ENCODE data around the gene VEGFC. TPM values are rescaled to one million over a fixed set of nuclear protein-coding genes. Genes with fewer than 3 reads are reported as not detected.

Gene VEGFC
- not detected for total RNA-seq

- peak; percentile 20 for DNase-seq
- H3K27ac Mint-ChIP-seq: no peak within 1 kb of the TSS
- intact Hi-C loops (cut with micrococcal nuclease): loop anchor here (2.0 to 10.0 kb wide), 3 partner anchors 58 to 416 kb away; no protein-coding TSS in a partner anchor
- CTCF ChIA-PET: interaction anchor here (1.1 to 1.3 kb wide), 2 partner anchors 255 to 552 kb away, joined by 4 read pairs; no protein-coding TSS in a partner anchor
- peak within 1 kb of the TSS; percentile 30 for H3K4me3 Mint-ChIP-seq
- H3K4me1 Mint-ChIP-seq (ENCODE audit: low read depth): peaks cover 5% of the 10 kb centered on the region
- H3K27me3 Mint-ChIP-seq (ENCODE audit: low read depth): peaks cover 52% of the 10 kb centered on the region
- no peaks in the 10 kb centered on the region for H3K36me3 Mint-ChIP-seq (ENCODE audit: low read depth)
- H3K9me3 Mint-ChIP-seq: peaks cover 2% of the 10 kb centered on the region
Measured at GRCh38 chr4:176792326-176793059, at the start of gene VEGFC. VEGFC (minus strand) TSS chr4:176792922; CDS start chr4:176792311, 611 bp downstream.

GRCh38 chr4:176841711-176842112 lies 49.0 kb upstream of the VEGFC start:
- no peaks in the 10 kb centered on the region for H3K27me3 Mint-ChIP-seq (ENCODE audit: low read depth)
- H3K36me3 Mint-ChIP-seq (ENCODE audit: low read depth): no peaks in the 10 kb centered on the region
- no peaks in the 10 kb centered on the region for H3K9me3 Mint-ChIP-seq
- intact Hi-C loops (cut with micrococcal nuclease): no loop called here
- no peak overlapping the region for H3K27ac Mint-ChIP-seq
- CTCF ChIA-PET: interaction anchor here (0.7 kb wide), 1 partner anchor 16 kb away, joined by 3 read pairs; no protein-coding TSS in a partner anchor
- H3K4me3 Mint-ChIP-seq: no peak overlapping the region
- H3K4me1 Mint-ChIP-seq (ENCODE audit: low read depth): no peaks in the 10 kb centered on the region
- no peak for DNase-seq

- no peak overlapping the region for H3K4me3 Mint-ChIP-seq
- no peak overlapping the region for H3K27ac Mint-ChIP-seq
Measured at GRCh38 chr4:176840166-176840565, 47.4 kb upstream of the VEGFC start.

GRCh38 chr4:176839656-176840055 lies 46.9 kb upstream of the VEGFC start:
- H3K4me1 Mint-ChIP-seq (ENCODE audit: low read depth): no peaks in the 10 kb centered on the region
- no peak overlapping the region for H3K4me3 Mint-ChIP-seq
- H3K36me3 Mint-ChIP-seq (ENCODE audit: low read depth): no peaks in the 10 kb centered on the region
- H3K9me3 Mint-ChIP-seq: no peaks in the 10 kb centered on the region
- DNase-seq: no peak
- CTCF ChIA-PET: interaction anchor here (0.6 kb wide), 1 partner anchor 222 kb away, joined by 3 read pairs; no protein-coding TSS in a partner anchor
- H3K27me3 Mint-ChIP-seq (ENCODE audit: low read depth): no peaks in the 10 kb centered on the region
- intact Hi-C loops (cut with micrococcal nuclease): no loop called here
- H3K27ac Mint-ChIP-seq: no peak overlapping the region

More at GRCh38 chr4:176840166-176840565, 47.4 kb upstream of the VEGFC start:
- intact Hi-C loops (cut with micrococcal nuclease): no loop called here
- DNase-seq: no peak
- no peaks in the 10 kb centered on the region for H3K36me3 Mint-ChIP-seq (ENCODE audit: low read depth)
- CTCF ChIA-PET: interaction anchor here (0.6 kb wide), 1 partner anchor 221 kb away, joined by 3 read pairs; no protein-coding TSS in a partner anchor
- no peaks in the 10 kb centered on the region for H3K9me3 Mint-ChIP-seq
- no peaks in the 10 kb centered on the region for H3K27me3 Mint-ChIP-seq (ENCODE audit: low read depth)
- no peaks in the 10 kb centered on the region for H3K4me1 Mint-ChIP-seq (ENCODE audit: low read depth)

- DNase-seq: no peak
- no peaks in the 10 kb centered on the region for H3K27me3 Mint-ChIP-seq (ENCODE audit: low read depth)
- H3K27ac Mint-ChIP-seq: no peak overlapping the region
- no peak overlapping the region for H3K4me3 Mint-ChIP-seq
- CTCF ChIA-PET: no interaction called here
- no peaks in the 10 kb centered on the region for H3K9me3 Mint-ChIP-seq
- no peaks in the 10 kb centered on the region for H3K36me3 Mint-ChIP-seq (ENCODE audit: low read depth)
- intact Hi-C loops (cut with micrococcal nuclease): no loop called here
- no peaks in the 10 kb centered on the region for H3K4me1 Mint-ChIP-seq (ENCODE audit: low read depth)
Measured at GRCh38 chr4:176838601-176839433, 46.1 kb upstream of the VEGFC start.

GRCh38 chr4:176837169-176837895 lies 44.6 kb upstream of the VEGFC start:
- Mint-ChIP-seq H3K36me3 (ENCODE audit: low read depth) (no peaks in the 10 kb centered on the region), H3K9me3 (no peaks in the 10 kb centered on the region), H3K27ac (no peak overlapping the region), H3K4me3 (no peak overlapping the region), H3K27me3 (ENCODE audit: low read depth) (no peaks in the 10 kb centered on the region), H3K4me1 (ENCODE audit: low read depth) (no peaks in the 10 kb centered on the region)
- no peak for DNase-seq
- CTCF ChIA-PET: no interaction called here
- intact Hi-C loops (cut with micrococcal nuclease): no loop called here

GRCh38 chr4:176834531-176834930 lies 41.8 kb upstream of the VEGFC start:
- no peak overlapping the region for H3K27ac Mint-ChIP-seq
- H3K4me1 Mint-ChIP-seq (ENCODE audit: low read depth): no peaks in the 10 kb centered on the region
- no peaks in the 10 kb centered on the region for H3K9me3 Mint-ChIP-seq
- no peaks in the 10 kb centered on the region for H3K36me3 Mint-ChIP-seq (ENCODE audit: low read depth)
- no peak for DNase-seq
- CTCF ChIA-PET: no interaction called here
- H3K4me3 Mint-ChIP-seq: no peak overlapping the region
- intact Hi-C loops (cut with micrococcal nuclease): no loop called here
- no peaks in the 10 kb centered on the region for H3K27me3 Mint-ChIP-seq (ENCODE audit: low read depth)

GRCh38 chr4:176833400-176834175 lies 40.9 kb upstream of the VEGFC start:
- CTCF ChIA-PET: no interaction called here
- Mint-ChIP-seq H3K27me3 (ENCODE audit: low read depth) (no peaks in the 10 kb centered on the region), H3K36me3 (ENCODE audit: low read depth) (no peaks in the 10 kb centered on the region), H3K27ac (no peak overlapping the region), H3K4me3 (no peak overlapping the region), H3K9me3 (no peaks in the 10 kb centered on the region), H3K4me1 (ENCODE audit: low read depth) (no peaks in the 10 kb centered on the region)
- intact Hi-C loops (cut with micrococcal nuclease): no loop called here
- no peak for DNase-seq

GRCh38 chr4:176830971-176831370 lies 38.2 kb upstream of the VEGFC start:
- no peak for DNase-seq
- no peaks in the 10 kb centered on the region for H3K4me1 Mint-ChIP-seq (ENCODE audit: low read depth)
- intact Hi-C loops (cut with micrococcal nuclease): no loop called here
- H3K9me3 Mint-ChIP-seq: no peaks in the 10 kb centered on the region
- CTCF ChIA-PET: no interaction called here
- H3K27me3 Mint-ChIP-seq (ENCODE audit: low read depth): no peaks in the 10 kb centered on the region
- H3K36me3 Mint-ChIP-seq (ENCODE audit: low read depth): no peaks in the 10 kb centered on the region
- no peak overlapping the region for H3K4me3 Mint-ChIP-seq
- no peak overlapping the region for H3K27ac Mint-ChIP-seq

- Mint-ChIP-seq H3K36me3 (ENCODE audit: low read depth) (no peaks in the 10 kb centered on the region), H3K9me3 (no peaks in the 10 kb centered on the region), H3K4me1 (ENCODE audit: low read depth) (no peaks in the 10 kb centered on the region), H3K27me3 (ENCODE audit: low read depth) (no peaks in the 10 kb centered on the region), H3K27ac (no peak overlapping the region), H3K4me3 (no peak overlapping the region)
- intact Hi-C loops (cut with micrococcal nuclease): no loop called here
- no peak for DNase-seq
- CTCF ChIA-PET: interaction anchor here (1.0 kb wide), 1 partner anchor 222 kb away, joined by 3 read pairs; no protein-coding TSS in a partner anchor
Measured at GRCh38 chr4:176825586-176825985, 32.9 kb upstream of the VEGFC start.

- H3K36me3 Mint-ChIP-seq (ENCODE audit: low read depth): no peaks in the 10 kb centered on the region
- no peaks in the 10 kb centered on the region for H3K9me3 Mint-ChIP-seq
- no peaks in the 10 kb centered on the region for H3K4me1 Mint-ChIP-seq (ENCODE audit: low read depth)
- DNase-seq: no peak
- CTCF ChIA-PET: interaction anchor here (0.7 kb wide), 1 partner anchor 32 kb away, joined by 4 read pairs; no protein-coding TSS in a partner anchor
- no peaks in the 10 kb centered on the region for H3K27me3 Mint-ChIP-seq (ENCODE audit: low read depth)
- no peak overlapping the region for H3K27ac Mint-ChIP-seq
- no peak overlapping the region for H3K4me3 Mint-ChIP-seq
- intact Hi-C loops (cut with micrococcal nuclease): no loop called here
Measured at GRCh38 chr4:176824645-176825366, 32.1 kb upstream of the VEGFC start.
